Fibroblast of skin of right quadriceps (primary cell): ENCODE data around the gene OTULIN.

Experiments
- DNase-seq: peaks from one replicate; pipeline ENCODE4 v3.0.0-alpha.2; 2013

The OTULIN gene

DNA sequence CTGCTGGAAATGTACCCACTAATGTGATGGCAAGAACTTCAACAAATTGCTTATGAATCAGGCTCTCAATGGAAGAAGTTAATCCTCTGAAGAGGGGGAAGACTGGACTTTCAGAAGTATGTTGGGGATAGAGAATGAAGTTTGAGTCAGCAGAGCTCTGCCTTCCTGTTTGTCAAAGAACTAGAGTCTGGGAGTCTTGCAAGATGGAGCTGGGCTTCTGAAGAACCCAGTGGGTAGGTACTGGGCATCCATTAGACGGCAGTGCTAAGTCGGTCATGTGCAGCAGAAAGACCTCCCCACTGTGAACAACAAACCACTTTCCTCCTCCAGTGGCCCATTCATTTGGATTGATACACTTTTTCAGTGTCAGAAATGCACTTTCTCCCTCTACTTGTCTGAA lies 34.6 kb downstream of the OTULIN start:
- DNase-seq, result no peak

DNA sequence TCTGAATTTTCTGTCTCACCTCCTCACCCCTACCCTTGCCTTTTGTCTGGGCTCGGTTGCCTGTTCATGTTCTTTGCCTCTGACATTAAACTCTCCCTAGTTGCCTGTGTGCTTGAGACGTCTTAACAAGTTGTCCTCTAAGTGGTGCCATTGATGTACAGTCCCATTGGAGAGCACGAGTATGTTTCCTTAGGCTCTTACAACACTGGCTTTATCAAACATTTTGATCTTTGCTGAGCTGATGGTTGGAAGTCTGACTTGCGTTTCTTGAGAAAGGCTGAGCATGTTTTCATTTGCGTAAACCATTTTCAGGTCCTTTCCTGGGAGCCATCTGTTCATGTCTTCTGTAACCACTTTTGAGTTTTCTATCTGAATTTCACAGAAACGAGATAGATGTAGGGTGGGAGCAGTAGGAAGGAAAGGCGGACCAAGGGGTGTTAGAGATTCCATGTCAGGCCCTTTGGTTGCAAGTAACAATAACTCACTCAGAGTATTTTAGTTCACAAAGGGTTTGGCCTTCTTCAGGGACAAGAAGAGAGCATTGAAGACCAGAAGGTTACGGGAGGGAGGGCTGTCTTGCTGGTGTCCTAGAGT lies 35.4 kb downstream of the OTULIN start:
- DNase-seq, result no peak

DNA sequence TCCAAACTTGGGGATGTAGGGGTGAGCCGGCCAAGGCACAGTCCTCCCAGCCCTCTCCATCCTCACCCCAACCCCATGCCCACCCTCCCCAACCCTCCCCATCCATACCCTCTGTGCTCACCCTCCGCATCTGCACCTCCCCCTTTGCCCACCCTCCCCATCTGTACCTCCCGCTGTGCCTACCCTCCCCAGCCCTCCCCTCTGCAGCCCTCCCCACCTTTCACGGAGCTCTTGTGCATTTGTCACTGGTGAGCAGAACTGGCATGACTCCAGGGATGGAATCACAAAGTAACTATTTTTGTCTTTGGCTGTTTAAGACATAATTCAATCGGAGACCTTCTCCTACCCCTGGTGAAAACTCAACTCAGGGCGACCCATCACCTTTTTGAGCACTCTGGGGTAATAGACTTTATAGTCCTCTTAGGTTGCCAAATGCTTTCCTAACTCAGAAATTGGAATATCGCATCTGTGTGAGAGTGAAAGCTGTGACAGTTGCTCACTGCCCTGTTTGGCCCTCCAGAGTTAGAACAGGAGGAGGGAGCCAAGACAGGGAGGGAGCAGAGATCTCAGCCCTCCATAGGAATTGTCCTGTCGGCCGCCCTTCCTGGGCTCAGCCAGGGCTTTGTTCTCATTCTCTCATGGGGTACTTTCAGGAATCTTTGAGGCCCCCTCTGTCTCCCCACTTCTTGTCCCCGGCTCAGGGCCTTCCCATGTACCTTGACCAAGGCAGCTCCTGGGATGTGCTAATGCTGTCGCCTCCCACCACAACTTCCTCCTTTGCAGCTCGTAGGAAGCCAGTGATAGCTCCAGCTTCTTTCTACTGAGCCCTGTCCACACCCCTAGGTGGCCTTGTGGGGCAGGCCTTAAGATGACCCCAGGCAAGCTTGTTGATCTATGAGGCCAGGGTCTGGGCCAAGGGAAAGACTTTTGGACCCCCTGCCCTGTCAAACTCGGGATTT lies 36.2 kb downstream of the OTULIN start:
- peak; percentile 11 for DNase-seq

- no peak for DNase-seq
These were observed 37.0 kb downstream of the OTULIN start for GRCh38 chr5:14701556-14701955.

- no peak for DNase-seq
These were observed 37.8 kb downstream of the OTULIN start for GRCh38 chr5:14702238-14702839.

GRCh38 chr5:14705556-14705955 lies 41.0 kb downstream of the OTULIN start:
- DNase-seq, result no peak

- peak; percentile 71 for DNase-seq
These were observed 42.1 kb downstream of the OTULIN start for GRCh38 chr5:14706615-14707021.

DNA sequence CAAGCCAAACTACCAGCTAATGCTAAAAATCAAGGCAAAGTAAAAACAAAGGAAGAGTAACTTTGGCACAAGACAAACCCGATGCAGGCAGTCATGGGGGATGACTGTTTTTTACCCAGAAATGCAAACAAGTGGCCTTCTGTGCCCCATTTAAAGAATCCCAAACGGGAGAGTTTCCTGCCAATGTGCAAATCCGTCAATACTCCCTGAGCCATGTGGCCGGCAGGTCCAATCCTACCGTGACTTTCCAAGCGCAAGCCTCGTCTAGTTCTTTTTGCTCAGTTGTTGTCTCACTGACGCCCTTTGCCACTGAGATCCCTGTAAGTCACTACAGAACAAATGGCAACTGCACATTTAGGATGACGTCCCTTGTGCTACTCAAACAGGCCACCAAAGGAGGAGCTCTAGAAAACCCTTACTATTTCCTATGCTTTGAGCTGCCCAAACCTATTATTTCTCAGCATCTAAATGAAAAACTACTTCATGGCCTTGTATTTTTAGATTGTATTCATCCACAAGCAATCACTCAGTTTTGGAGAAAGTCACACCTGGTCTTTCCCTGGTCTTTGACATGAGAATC lies 43.4 kb downstream of the OTULIN start:
- DNase-seq, result no peak

- no peak for DNase-seq
These were observed 44.0 kb downstream of the OTULIN start for GRCh38 chr5:14708551-14708950.

DNA sequence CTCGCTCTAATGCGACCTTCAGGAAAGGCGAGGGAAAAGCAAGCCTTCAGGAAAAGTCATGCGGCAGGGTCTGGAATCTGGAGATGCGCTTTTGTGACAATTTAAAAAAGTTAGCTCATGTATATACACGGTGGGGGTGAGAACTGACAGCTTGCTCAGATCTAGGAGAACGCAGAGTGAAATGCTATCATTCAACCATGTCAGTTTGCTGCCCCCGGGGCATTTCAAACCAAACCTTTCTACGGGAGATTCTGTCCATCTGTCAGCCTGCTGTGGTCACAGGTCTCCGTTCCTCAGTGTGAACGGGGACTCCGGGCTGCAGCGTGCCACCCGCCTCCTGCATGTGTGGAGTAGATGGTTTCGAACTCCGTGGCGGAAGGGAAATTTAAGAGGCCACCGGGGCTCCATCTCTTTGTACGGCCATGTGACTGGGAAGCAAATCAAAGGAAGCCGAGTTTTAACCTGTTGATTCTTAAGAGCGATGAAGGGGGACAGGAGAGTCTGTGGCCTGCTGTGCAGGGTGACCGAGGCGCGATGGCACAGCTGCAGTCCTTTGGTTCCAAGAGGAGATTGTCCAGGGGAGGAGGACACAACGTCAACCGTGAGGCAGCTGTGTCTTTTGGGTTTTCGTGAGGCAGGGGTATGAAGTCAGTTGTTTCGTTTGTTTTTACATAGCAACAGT lies 45.9 kb downstream of the OTULIN start:
- no peak for DNase-seq

DNA sequence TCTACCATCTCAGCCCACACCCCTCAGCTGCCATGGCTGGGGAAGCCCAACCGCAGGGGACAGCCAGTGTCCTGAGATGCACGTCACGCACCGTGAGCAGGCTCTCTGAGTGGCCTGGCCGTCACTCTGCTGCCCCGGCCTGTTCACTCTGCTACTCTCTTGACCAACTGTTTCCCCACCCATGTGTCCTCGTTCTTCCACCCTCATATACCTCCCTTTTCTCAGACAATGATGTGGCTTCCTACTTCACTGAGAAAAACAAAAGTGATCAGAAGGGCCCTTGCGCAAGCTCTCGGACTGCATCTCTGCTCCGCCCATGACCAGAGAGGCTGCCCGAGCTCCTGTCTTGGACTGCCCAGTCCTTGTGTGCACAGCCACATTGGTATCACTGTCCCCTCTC lies 47.6 kb downstream of the OTULIN start:
- no peak for DNase-seq

DNA sequence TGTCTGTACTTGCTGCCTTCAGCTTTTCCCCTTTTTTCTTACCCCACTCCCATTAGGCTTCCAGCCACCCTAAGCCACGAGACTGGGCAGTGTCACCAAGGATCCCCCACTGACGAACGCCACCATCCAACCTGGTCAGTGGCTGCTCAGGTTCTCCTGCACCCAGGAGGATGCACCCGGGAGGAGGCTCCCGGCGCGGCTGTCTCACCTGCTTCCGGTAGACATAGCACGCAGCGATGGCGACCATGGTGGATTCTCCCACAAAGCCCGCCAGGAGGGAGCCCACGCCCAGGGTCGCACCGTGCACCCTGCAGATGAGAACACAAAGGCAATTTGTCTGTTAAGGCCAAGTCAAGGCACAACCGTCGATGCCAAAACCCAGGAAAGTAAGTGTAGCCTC lies 48.1 kb downstream of the OTULIN start:
- no peak for DNase-seq

DNA sequence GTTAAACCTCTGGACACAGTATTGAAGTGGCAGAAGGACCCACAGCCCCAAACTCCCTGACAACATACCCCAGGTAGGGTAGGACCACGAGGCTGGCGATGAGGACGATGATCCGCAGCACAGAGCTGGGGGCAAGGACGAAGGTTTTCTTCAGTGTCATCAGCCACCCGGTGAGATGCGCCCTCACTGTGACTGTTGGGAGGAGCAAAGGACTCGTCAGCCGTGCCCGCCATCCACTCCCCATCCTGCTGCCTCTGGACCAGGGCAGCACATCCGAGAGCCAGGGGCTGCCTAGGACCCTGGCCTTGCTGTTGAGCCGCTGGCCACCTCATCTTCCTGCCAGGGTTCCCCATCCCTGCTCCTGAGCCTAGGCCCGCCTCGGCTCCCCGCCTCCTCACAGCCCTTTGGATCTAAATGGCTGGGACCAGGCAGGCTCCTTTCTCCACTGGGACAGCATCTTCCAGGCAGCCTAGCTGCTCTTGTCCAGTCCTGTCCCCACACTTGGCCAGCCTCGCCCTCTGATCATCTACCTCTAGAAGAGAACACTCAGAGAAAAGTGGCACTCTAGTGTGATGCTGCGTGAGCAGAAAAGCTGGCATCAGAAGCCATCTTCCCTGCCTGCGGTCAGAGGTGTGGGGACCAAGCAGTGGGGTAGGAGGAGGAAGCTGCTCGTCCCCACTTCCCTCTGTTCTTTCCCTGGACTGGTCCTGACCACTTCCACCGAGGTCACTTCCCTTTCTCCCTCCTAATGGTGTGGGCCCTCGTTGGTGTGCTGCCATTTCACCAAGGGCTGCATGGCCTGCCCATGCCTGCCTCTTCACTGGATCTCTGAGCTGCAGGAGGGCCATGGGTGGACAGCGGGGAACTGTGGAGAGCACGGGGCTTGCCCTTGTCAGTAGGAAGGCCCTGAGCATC lies 49.2 kb downstream of the OTULIN start:
- DNase-seq, result no peak

- no peak for DNase-seq
These were observed 50.2 kb downstream of the OTULIN start for GRCh38 chr5:14714706-14715105.

- peak; percentile 31 for DNase-seq
These were observed 51.0 kb downstream of the OTULIN start for GRCh38 chr5:14715481-14715880.

- DNase-seq, result no peak
These were observed 52.5 kb downstream of the OTULIN start for GRCh38 chr5:14716755-14717752.

DNA sequence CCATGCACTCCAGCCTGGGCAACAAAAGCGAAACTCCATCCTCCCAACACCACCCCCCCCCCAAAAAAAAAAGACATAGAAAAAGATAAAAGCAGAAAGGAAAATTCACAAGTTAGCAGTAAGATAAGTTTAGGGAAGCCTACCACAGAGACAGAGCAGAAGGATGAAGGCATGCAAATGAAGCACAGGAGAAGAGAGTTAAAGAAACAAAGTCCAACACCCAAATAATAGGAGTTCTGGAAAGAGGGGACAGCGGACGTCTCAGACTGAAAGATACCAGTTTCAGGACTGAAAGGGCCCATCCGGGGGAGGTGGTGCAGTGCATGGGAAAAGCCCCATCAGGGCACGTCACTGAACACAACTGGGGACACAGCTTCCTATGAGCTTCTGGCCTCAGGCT lies 54.3 kb downstream of the OTULIN start:
- DNase-seq, result no peak

- peak; percentile 61 for DNase-seq
These were observed 55.9 kb downstream of the OTULIN start for GRCh38 chr5:14720236-14720923.

DNA sequence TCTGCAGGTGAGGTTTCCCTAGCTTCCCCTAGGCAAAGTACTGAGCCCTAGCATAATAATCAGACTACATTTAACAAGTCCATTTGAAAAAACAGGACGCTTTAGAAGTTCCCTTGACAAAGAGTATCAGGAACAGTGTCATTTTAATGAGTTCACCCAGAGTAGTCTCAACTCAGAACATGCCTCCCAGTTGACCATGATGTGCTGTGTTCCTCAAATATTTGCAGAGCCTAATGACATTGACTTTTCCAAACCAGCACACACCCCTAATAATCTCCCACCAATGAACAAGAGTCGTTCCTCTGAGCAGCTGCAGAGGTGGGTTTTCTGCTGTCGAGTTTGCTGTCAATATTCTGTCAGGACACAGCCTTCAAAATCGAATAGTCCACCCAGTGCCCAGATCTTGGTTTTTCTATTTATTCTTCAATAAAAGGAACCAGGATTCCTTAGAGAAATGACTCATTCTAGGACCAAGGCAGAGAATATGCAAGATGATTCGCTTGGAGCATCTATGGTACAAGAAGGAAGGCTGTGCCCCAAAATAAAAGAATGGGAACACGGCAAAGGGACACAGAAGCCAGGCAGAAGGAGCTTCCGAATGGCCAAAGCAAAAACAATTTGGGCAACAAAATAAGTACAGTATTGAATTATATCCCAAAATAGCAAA lies 57.6 kb downstream of the OTULIN start:
- no peak for DNase-seq
